ENCODE measurements around the gene LOXHD1. TPM values are rescaled to one million over a fixed set of nuclear protein-coding genes. Genes with fewer than 3 reads are reported as not detected.

The LOXHD1 gene
- total and polyA plus RNA-seq, 2 of the 4 experiments (the other 2 are of a cell fraction) = not detected

DNA sequence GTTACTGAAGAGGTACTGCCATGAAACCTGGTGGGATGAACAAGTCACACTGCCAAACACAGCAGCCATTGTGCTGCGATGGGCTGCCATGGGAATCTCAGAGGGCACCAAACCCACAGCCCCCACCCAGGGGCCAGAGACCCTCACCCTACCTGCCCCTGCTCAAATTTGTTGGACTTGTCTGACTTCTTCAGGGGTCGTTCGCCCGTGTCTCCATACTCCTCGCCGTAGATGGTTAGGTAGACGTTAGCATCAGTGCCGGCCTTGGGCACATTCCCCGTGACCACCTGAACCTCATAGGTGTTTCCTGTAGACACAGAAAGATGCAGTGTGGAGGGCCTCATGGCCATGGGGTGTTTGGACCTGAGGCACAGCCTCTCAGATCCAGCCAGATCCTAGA is 97.7 kb downstream of the LOXHD1 start:
- Histone ChIP-seq H3K23ac (ENCODE audit: low read depth, low read length) (no peak overlapping the region), H3K27me3 (ENCODE audit: control insufficient read depth, insufficient read depth, low read length) (no peaks in the 10 kb centered on the region), H3K14ac (replicated peaks; ENCODE audit: low read depth, low read length) (no peak overlapping the region), H3K27ac (ENCODE audit: insufficient read depth, low read length) (no peak overlapping the region), H3K9ac (ENCODE audit: low read depth, low read length) (no peak overlapping the region), H2AFZ (replicated peaks; ENCODE audit: low read length, poor library complexity) (no peak overlapping the region), H3K9me3 (ENCODE audit: control insufficient read depth, insufficient read depth, low read length) (no peaks in the 10 kb centered on the region), H4K8ac (ENCODE audit: low read depth in 2 of 2, low read length in 2 of 2) (no peak overlapping the region), H2BK20ac (ENCODE audit: low read depth, low read length) (no peak overlapping the region), H3K79me1 (ENCODE audit: low read depth in 1 of 2, low read length in 2 of 2) (no peaks in the 10 kb centered on the region), H3K4me1 (ENCODE audit: control insufficient read depth, insufficient read depth, low read length) (no peaks in the 10 kb centered on the region), H3K36me3 (ENCODE audit: control insufficient read depth, insufficient read depth, low read length) (no peaks in the 10 kb centered on the region), H3K4me3 (ENCODE audit: insufficient read depth, low read depth, low read length) (no peak overlapping the region), H2BK5ac (ENCODE audit: low read depth, low read length, poor library complexity, severe bottlenecking) (no peak overlapping the region), H3K9me1 (ENCODE audit: insufficient read depth, low read length) (no peaks in the 10 kb centered on the region), H3K18ac (ENCODE audit: low read depth, low read length) (no peak overlapping the region), H4K91ac (ENCODE audit: insufficient read depth, low read depth, low read length) (no peak overlapping the region), H4K5ac (ENCODE audit: low read depth, low read length) (no peak overlapping the region), H3K4me2 (ENCODE audit: low read depth, low read length) (no peak overlapping the region), H4K20me1 (ENCODE audit: insufficient read depth, low read length) (no peaks in the 10 kb centered on the region), H3K4ac (ENCODE audit: low read depth, low read length) (no peak overlapping the region), H2BK15ac (ENCODE audit: low read depth, low read length) (no peak overlapping the region), H3K56ac (ENCODE audit: extremely low read depth, insufficient read depth, low read length) (no peak overlapping the region), H2AK5ac (ENCODE audit: low read depth, low read length) (no peak overlapping the region), H2AK9ac (replicated peaks; ENCODE audit: low read depth, low read length, poor library complexity) (no peak overlapping the region), H2BK120ac (ENCODE audit: low read depth, low read length) (no peak overlapping the region)
- no peak for DNase-seq
- in situ Hi-C loops (cut with MboI; ENCODE audit: low sequenced_read_pairs) = no loop called here
- intact Hi-C loops (cut with micrococcal nuclease) = no loop called here
- CTCF ChIA-PET = no interaction called here
- ATAC-seq (ENCODE audit: low read depth) = no peak
- BruUV-seq (replicated peaks) = no TSS peak
- POLR2A ChIA-PET (ENCODE audit: unreplicated experiment) = no interaction called here
- TF ChIP-seq RAD21 (IDR thresholded peaks at IDR 0.05; ENCODE audit: low read length) = no peak
- dilution Hi-C loops (cut with HindIII; ENCODE audit: low sequenced_read_pairs, unreplicated experiment) = no loop called here
- WGBS, 2 experiments (ENCODE audit: extremely low coverage in 2 of 2, insufficient read length in 1 of 2) = 84% methylated on average over 5 of the region's 9 CpGs; no CpG with 5 or more reads in 1 of the 2 experiments
